Measurements from ENCODE around the gene FRMD5.

DNA sequence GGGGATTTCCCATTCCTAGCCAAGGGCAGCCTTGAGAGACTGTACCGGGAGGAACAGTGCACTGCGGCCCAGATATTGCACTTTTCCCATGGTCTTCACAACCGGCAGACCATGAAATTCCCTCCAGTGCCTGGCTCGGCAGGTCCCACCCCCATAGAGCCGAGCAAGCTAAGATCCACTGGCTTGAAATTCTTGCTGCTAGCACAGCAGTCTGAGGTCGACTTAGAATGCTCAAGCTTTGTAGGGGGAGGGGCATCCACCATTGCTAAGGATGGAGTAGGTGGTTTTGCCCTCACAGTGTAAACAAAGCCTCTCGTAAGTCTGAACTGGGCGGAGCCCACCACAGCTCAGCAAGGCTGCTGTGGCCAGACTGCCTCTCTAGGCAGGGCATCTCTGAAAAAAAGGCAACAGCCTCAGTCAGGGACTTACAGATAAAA is 156.3 kb downstream of the FRMD5 start:
- TF ChIP-seq POLR2AphosphoS5 (IDR thresholded peaks at IDR 0.05; ENCODE audit: low read depth, low read length) (no peak), SIN3A (IDR thresholded peaks at IDR 0.05; ENCODE audit: borderline replicate concordance, insufficient read depth, low read length) (no peak), TAF1 (IDR thresholded peaks at IDR 0.05; ENCODE audit: borderline replicate concordance, insufficient read depth, low read length) (no peak)
- TF ChIP-seq, protein P1, sequence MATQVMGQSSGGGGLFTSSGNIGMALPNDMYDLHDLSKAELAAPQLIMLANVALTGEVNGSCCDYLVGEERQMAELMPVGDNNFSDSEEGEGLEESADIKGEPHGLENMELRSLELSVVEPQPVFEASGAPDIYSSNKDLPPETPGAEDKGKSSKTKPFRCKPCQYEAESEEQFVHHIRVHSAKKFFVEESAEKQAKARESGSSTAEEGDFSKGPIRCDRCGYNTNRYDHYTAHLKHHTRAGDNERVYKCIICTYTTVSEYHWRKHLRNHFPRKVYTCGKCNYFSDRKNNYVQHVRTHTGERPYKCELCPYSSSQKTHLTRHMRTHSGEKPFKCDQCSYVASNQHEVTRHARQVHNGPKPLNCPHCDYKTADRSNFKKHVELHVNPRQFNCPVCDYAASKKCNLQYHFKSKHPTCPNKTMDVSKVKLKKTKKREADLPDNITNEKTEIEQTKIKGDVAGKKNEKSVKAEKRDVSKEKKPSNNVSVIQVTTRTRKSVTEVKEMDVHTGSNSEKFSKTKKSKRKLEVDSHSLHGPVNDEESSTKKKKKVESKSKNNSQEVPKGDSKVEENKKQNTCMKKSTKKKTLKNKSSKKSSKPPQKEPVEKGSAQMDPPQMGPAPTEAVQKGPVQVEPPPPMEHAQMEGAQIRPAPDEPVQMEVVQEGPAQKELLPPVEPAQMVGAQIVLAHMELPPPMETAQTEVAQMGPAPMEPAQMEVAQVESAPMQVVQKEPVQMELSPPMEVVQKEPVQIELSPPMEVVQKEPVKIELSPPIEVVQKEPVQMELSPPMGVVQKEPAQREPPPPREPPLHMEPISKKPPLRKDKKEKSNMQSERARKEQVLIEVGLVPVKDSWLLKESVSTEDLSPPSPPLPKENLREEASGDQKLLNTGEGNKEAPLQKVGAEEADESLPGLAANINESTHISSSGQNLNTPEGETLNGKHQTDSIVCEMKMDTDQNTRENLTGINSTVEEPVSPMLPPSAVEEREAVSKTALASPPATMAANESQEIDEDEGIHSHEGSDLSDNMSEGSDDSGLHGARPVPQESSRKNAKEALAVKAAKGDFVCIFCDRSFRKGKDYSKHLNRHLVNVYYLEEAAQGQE (IDR thresholded peaks at IDR 0.05; ENCODE audit: insufficient read depth in 1 of 2, low read depth in 2 of 2, low read length in 2 of 2) = no peak

Measured in PFSK-1 (cell line).